GM13977 (cell line): Measurements from ENCODE around the gene MAK.
"Not testable (repeated sequence)": the region's sequence is repeated elsewhere in the genome, so short reads cannot be mapped to it uniquely, and the experiment has no call there.

ENCODE experiments used
- DNase-seq: peaks from one replicate; pipeline ENCODE4 v3.0.0; 2012; ENCODE audit warnings: low spot score
- in situ Hi-C: fragments of 300-500 bp; cut with MboI; formaldehyde crosslinking; loops from one replicate; pipeline ENCODE4 v1.12.0; 2022; ENCODE audit warnings: low sequenced_read_pairs, low pct_unique_long_range_greater_than_20kb, mixed read lengths, inconsistent platforms; ENCODE audit not compliant: unreplicated experiment
- TF ChIP-seq, protein P1 (sequence below): IDR thresholded peaks from 2 replicates; pipeline ENCODE4 v1.5.1; 2012; ENCODE audit warnings: mild to moderate bottlenecking, control low read depth; ENCODE audit not compliant: insufficient read depth; ENCODE audit errors: extremely low read depth, missing control alignments

MAK gene

DNA sequence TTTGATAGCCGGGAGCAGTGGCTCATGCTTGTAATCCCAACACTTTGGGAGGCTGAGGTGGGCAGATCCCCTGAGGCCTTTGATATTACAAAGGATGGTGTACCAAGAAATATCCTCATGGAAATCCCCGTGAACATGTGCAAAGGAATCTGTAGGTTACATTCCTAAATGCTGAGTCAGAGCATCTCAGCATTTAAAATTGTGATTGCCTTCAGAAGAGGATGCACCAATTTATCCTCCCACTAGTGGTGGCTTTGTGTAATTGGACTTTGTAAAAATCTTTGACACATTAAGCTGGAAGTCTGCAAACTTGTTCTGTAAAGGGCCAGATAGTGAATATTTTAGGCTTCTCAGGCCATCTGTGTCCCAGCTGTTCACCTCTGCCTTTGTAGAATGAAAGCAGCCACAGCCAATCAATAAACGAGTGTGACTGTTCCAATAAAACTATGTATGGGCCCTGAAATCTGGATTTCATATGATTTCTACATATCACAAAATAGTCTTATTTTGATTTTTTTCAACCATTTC is 79.0 kb downstream of the MAK start:
- TF ChIP-seq, protein P1, sequence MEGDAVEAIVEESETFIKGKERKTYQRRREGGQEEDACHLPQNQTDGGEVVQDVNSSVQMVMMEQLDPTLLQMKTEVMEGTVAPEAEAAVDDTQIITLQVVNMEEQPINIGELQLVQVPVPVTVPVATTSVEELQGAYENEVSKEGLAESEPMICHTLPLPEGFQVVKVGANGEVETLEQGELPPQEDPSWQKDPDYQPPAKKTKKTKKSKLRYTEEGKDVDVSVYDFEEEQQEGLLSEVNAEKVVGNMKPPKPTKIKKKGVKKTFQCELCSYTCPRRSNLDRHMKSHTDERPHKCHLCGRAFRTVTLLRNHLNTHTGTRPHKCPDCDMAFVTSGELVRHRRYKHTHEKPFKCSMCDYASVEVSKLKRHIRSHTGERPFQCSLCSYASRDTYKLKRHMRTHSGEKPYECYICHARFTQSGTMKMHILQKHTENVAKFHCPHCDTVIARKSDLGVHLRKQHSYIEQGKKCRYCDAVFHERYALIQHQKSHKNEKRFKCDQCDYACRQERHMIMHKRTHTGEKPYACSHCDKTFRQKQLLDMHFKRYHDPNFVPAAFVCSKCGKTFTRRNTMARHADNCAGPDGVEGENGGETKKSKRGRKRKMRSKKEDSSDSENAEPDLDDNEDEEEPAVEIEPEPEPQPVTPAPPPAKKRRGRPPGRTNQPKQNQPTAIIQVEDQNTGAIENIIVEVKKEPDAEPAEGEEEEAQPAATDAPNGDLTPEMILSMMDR = peak; percentile 46
- in situ Hi-C loops = no loop called here
- DNase-seq = no peak

DNA sequence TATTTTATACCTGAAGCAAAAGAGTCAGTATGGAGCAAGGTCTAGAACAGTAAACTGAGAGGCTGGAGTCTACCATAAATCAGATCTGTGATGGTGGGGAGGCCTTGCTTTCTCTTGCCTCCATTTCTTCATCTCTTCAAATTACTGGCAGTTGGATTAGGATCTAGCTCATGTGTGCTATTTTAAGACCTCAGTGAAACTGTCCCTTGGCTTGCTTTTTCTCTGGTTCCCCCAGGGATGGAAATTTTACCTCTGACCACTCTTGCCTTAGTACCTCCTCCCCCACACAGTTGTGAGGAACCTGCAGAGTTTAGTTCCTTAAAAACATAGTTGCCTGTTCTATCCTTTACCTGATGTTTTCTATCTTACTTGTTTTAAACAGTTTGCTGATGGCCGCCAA is 82.3 kb downstream of the MAK start:
- TF ChIP-seq, protein P1 = no peak
- no peak for DNase-seq
- in situ Hi-C loops = no loop called here

DNA sequence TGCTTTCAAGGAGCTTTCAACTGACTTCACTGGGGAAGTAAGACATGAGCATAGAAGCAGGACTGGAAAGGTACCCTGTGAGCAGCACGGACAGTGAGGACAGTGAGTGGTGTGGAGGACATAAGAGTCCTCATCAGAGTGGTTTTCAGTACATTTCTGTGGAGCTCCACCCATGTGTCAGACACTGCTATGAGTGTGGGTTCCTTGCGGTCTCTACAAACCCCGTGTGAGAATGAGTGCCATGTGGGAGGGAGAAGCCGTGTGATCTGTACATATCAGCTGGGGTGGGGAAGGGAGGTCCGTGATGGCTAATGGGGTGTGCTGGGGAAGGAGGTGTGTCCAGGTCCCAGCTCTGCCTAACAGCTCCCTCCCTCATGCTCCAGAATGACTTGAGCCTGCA is 86.6 kb downstream of the MAK start:
- in situ Hi-C loops, DNase-seq: not testable (repeated sequence)

DNA sequence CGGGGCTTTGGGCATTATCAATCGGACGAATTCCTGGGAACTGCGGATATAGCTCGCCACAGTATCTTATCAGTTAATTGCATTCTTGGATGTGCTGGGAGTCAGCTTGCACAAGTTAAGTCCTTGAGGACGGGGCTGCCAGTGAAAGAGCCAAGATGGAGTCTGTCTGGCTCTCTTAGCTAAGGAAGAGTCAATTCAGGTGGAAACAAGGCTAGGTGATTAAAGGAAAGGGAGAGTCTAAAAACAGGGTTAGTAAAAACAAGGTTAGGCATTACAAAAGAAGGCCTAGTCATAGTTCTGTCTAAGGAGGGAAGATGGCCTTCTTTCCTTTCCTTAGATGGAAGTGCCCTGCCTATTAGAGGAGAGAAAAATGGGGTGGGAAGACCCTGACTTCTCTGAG is 87.8 kb downstream of the MAK start:
- in situ Hi-C loops = not testable (repeated sequence)

DNA sequence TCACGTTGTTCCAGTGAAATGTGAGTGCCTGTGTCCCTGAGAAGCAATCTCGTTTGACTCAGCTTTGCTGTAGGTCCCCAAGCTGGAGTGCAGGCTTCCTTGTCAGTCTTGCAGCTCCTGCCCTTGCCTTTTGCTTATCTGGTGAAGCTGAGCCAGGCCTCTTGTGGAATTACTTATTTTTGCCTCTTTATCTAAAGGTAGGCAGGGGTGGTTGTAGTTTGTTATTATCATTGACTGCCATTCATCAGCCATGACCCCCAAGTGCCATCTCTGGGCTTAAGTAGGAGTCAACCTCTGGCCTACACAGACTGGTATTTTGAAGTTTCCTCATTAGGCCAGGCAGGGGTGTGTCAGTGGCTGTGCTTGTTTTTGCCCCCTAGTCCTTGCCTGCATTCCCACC is 88.6 kb downstream of the MAK start:
- TF ChIP-seq, protein P1 = no peak
- in situ Hi-C loops = no loop called here
- DNase-seq = no peak

More for the DNA sequence above, 87.8 kb downstream of the MAK start:
- DNase-seq = not testable (repeated sequence)

DNA sequence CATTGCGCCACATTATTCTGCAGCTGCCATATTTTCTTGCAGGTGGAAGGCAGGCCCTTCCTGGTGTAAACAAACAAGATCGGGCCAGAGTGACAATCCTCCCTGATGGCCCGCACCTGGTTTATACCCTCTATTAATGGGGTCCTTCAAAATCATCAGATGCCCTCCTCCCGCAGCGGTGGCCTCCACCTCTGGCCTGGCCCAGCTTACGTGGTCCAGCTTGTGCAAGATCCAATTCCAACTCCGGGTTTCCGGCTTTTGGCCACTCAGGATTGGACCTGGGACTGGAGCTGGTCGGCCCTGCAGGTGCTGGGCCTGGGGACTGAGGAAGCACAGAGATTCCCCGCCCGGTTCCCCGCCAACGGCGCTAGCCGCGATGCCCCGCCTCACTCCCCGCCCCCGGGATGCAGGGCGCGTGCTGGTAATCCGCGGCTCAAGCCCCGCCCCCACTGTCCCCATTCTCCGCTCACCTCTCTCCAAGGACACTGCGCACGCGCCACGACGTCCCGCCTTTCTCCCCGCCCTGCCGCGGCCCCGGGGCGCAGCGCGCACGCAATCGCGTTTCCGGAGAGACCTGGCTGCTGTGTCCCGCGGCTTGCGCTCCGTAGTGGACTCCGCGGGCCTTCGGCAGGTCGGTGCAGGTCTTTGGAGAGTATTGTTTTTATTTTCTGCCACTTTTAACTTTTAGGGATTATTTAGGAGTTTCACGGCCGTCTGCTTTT is 90.9 kb downstream of the MAK start, which contains the start of gene TMEM14B:
Gene TMEM14B (plus strand): TSS at position 555 of the 722 bp plus-strand sequence. CDS start 1,441 bp downstream, outside the sequence.
- in situ Hi-C loops = no loop called here
- TF ChIP-seq, protein P1 = no peak
- peak; percentile 98 for DNase-seq

DNA sequence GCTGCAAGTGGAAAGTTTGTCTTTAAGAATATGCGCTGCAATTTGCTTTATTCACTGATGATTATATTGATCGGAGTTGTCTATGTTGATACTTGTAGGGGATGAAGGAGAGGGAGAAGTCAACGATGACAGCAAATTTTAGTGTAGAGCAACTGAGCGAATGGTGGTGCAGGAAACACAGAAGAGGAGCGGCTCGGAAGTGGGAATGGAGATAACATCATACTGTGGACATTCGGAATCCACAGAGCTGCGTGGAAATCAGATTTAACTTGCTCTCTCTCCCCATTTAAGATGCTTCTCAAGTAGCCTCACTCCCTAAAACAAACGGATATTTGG is 91.5 kb downstream of the MAK start:
- in situ Hi-C loops = no loop called here
- TF ChIP-seq, protein P1 = no peak
- no peak for DNase-seq
